Stimulated activated CD8-positive, alpha-beta memory T cell treated with anti-CD3 and anti-CD28 coated beads, Interleukin-15, amount 100 ng/mL, for 48 hours (primary cell): ENCODE data around the gene BET1.
A peak's percentile ranks its signal among the peaks of the same experiment; 100 is the strongest.
"Not testable (repeated sequence)": the region's sequence is repeated elsewhere in the genome, so short reads cannot be mapped to it uniquely, and the experiment has no call there.

ENCODE experiments used
- DNase-seq, 2 donors: peaks; one replicate each; pipeline ENCODE4 v3.0.0-alpha.2; 2020; ENCODE audit warnings: low read depth in 2 of 2

Gene BET1, protein sequence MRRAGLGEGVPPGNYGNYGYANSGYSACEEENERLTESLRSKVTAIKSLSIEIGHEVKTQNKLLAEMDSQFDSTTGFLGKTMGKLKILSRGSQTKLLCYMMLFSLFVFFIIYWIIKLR

DNA sequence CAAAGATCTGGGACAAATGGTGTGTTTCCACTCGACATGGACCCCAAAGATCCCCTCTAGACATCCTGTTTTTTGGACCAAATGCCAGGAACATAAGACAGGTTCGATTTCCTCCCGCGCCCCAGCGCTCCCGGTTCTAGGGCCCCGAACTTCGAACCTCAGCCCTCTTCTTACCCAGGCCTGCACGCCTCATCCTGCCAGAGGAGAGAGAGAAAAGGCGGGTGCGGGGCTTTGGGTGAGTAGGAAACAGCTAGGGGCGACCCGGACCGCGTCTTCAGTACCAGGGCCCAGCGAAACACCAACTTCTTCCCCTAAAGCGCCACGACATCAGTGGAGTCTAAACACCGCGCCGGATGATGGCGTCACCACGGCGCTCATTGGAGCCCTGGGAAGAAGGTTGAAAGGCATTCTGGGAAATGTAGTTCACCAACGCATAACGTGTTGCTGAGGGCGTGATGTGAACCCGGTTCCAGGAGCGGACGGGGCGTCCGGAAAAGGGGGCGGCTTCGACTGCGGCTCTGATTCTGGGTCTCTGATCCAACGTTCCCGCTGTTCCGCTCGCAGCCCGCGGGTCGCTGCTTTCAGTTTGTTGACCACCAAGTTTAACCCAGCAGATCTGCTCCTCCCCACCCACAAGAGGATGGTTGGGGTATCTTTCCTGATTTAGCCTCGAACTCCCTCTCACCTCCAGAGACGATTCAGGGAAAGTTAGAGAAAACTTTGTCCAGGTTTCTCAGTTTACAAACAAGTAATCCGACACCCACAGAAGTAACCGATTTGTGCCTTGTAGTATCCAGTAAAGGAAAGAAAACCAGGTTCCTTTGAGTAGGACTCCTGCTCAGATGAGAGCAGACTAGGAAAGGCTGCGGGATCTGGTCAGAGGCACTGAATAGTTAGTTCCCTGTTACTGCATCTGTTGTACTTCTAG is at the start of gene BET1:
Gene BET1 (minus strand): TSS at position 332 of the 928 bp plus-strand sequence. CDS start 139 bp downstream, at position 193.
- peak; percentile 80 to 88 for DNase-seq

DNA sequence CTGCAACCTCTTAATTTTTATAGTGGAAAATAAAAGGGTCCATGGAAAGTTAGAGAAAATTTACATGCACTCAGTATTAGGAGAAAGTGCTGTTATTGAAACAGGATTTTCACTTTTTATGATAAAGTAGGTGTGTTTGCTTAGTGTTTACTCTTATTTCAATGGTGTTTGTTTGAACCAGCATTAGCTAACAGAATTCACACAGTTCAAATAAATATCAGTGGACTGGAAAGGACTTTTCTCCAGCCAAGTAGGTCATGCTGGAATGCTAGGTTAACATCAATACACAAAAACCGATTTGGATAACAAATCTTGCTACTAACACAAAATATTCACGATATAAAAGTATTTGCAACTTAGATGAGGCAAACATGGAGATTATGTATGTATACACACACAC is 49.4 kb upstream of the BET1 start:
- no peak for DNase-seq

DNA sequence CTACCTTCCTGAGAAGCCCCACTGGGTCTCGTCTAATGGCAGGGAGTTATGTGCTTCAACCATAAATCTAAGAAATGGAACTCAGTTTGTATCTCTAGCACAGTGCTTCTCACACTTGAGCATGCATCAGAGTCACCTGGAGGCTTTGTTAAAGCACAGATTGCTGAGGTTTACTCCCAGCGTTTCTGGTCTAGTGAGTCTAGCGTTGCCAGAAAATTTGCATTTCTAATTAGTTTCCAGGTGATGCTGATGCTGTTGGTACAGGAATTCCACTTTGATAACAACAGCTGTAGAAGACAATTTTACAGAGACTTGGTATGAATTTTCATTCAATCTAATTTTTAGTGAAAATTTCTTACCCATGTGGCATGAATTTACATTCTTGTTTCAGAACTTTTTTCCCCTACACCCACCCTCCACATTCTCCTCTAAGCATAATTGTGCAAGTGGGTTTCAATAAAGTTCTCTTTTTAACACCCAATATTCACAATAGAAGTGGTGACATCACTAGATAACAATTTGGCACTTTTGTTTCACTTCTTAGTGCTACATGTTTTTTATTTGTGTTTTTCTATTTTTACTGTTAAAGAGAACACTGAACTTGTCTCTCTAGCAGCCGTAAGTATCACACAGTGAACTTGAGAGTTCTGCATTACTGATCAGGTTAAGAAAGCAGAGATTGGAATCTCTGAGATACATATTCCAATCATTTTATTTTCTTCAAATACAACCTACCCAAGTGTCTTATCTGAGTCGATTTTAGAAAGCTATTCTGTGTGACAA is 48.4 kb upstream of the BET1 start:
- no peak for DNase-seq

DNA sequence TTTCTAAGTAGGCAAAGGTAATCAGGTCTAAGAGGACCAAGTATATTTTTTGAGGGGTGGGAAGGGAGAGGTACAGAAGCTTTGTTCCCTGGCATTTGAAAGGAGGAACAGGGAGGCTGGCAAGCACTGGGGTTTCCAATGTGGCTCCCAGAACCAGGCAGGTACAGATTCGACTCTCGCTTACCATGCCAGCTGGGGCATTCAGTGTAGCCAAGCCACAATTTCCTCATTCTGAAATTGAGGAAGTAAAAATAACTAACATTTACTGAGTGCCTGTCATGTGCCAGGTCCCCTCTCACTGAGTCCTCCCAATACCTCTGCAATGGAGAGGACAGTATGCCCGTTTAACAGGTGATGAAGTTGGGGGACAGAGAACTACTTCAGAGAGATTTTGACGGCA is 45.9 kb upstream of the BET1 start:
- DNase-seq, result no peak

DNA sequence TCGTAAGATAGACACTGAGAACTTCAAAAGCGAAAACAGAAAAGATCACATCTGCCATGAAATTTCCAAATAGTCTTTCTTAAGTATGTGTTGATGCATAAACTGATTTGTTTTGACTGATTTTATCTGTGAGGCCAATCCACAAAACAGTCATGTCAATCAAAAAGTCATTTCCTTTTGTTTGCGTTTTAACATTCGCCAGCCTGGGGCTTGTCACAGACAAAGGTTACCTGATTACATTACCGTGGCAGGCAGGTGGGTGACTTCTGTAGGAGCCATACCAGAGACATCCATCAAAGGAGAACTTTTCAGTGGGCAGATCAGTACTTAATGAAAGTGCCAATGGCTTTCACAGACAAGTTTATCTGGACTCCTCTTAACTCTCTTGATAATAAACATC is 45.5 kb upstream of the BET1 start:
- no peak for DNase-seq

DNA sequence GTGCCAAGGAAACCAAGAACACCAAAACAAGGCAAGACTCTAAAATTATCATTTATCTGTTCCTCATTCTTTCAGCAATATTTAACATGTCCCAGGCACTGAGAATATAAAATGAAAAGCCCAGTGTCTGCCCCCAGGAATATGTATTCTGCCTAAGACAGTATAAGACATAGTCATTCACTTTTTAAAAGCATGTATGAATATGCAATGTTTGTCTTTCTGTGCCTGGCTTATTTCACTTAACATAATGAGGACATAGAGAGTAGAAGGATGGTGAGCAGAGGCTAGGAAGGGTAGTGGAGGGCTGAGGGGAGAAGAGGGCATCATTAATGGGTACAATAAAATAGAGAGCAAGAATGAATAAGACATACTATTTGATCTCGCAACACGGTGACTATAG is 44.6 kb upstream of the BET1 start:
- no peak for DNase-seq

DNA sequence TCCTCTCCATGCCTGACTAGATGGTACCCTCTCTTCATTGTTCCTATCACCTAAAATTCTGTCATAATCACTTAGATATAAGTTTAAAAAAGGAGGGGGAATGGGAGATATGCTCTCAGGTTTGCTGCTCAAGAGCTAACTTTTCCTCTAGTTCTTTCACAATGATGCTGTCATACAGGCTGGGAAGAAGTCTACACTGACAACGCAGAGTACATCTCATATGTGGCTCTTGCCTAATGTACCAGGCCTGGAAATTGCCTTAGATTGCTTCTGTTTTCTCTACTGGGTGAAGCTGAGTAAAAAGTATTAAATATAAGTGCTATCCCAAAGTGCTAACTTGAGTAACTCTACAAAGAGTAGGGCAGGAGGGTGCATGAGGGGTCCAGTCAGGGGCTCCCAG is 43.8 kb upstream of the BET1 start:
- DNase-seq, result no peak

DNA sequence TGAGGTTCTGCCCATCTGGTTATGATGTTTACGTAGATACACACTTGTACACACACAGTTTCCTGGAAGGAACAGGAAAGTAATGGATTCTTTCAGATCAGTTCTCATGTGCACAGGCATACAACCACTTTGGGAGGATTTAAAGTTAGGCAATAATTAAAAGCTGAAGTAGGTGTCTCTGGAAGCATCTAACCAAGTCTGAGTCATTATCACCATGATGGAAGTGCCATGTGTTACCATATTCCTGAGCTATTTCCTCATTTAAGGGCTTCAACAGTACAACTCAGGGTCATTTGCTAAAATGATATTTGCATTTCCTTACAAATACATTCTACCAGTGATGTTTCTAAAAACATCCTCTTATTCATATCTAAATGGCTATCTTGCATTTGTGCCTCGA is 41.4 kb upstream of the BET1 start:
- DNase-seq, result no peak

DNA sequence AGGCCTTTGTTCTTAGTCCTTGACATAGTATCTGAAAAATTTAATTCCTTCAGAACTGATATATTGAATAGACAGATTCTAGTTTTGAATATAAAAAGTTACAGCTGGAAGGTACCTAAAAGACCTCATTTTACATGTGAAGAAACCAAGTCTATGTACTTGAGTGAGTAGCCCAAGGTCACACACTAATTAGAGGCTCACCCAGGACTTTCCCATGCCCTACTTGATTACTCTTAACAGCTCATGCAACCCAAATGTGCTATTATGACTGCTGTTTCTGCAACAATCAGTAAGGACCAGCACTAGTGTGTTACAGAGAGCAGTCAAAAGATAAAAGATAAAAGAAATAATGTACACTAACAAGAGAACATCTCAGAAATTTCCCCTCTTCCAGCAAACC is 40.7 kb upstream of the BET1 start:
- no peak for DNase-seq

DNA sequence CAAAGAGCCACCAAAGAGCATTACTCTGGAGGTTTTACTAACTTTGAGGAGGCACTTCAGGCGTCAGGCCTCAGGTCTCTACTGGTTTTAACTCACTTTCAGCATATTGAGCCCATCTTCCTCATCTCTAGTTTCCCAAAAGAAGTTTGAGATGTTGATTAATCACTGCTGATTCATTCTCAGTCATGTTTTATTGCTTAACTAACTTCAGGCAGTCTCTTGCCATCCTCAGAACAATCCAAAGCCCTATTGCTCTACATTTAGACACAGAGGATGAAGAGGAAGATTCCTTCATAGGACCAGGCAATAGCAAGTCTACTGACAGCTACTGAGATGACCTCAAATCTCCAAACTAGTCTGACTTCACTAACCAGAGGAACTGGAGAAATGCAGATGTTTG is 39.1 kb upstream of the BET1 start:
- no peak for DNase-seq

DNA sequence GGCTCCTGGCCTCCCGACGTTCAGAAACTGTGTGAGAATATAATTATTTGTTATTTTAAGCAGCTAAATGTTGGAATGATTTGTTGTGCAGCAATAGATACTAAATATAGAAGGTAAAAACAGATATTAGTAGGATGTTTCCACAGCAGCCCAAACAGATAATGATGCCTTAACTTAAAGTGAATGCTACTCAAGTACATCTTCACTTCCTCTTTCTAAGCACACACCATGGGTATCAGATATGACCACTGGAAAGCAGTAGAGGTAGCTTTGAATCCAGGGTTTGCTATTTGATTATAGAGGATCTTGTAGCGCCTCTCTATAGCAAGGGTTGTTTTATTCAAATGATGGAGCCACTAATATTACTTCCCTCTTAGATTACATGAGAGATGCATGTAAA is 38.2 kb upstream of the BET1 start:
- no peak for DNase-seq

DNA sequence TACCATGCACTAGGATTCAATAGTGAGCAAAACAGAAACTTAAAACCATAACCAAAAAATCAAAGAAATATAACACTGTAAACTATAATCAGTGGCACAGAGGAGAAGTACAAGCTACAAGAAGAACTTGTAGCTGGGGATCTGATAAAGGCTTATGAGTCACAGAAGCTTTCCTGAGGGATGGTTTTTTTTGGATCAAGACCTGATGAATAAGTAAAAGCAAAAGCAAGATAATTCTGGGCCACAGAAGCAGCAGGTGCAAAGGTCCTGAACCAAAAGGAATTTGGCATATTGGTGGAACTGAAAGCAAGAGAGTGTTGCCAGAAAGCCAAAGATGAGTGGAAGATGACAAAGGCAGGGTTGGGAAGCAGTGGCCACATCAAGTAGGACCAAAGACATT is 37.4 kb upstream of the BET1 start:
- no peak for DNase-seq

DNA sequence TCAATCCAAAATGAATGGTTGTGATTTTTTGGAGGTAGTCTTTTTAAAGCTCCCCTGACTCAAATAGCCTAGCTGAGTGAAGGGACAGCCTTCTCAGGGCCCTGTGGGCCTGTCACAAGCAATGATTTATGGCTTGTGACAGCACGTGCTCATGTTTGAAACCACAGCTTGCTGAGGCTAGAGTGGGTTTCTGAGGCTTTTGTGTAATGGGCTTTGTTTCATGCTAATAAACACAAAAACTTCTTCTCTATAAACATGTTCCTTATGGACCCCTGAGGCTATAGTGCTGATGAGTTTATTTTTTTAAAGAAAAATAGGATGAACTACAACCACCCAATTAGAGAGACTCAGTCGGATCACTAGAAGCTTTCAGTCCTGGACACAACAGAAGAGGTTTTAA is 36.1 kb upstream of the BET1 start:
- DNase-seq, result no peak

DNA sequence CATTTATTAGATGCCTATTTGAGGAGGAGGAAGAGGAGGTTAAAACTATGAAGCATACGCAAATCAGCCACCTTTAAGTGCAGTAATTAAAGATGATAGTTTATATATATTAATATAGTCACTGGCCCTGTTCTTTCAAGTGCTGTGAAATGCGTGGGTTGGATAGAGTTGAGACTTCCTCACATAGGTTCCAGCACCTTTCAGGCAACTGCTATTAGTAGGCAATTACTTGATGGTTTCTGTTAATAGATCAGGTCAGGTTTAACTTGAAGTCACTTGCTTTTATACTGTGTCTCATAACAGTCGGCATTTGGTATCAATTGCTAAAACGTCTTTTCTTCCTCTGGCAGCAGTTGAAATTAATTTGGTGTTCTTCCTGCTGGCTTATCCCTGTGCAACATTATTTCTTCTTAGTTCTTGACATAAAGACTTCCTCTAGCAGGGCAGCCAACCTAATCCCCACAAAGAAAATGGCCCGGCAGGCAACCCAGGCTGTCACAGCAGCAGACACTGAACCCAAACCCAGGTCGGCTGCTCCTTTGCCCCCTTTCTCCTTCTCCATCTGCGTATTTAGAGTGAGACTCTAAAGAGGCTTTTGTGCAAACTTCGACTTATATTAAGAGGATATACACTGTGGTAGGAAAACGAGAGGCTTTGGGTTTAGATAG is 35.3 kb upstream of the BET1 start:
- no peak for DNase-seq

DNA sequence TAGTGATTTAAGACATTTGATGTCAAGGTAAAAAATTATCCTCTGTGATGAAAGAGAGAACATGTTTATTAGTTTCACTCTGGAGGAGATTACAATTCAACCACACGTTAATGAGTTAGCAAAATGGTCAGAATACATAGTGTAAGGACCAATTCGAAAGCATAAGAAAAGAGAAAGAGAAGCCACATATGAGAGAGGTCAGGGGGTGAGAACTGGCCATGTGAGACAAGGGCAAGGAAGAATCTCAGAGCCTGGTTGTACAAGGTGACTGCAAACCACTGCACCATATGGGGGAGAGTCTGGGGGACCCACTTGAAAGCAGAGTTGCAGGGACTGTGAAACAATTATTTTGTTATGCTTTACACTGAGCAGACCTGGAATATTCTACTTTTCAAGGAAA is 27.7 kb upstream of the BET1 start:
- no peak for DNase-seq

DNA sequence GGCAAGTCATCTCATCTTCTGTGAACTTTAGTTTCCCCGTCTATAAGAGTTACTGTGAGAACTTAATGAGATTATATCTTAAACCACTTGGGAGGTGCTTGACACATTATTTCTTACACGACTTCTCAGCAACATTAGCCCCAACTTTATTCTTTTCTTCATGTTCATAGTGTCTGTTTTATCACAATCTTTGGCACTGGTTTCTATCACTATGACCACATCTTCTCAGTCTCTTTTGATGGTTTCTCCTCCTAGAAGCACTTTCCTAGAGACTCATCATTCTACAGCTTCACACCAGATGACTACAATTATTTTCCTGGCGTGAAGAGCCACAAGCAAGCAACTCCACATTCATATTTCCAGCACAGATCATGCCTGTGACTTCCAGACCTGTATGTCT is 26.5 kb upstream of the BET1 start:
- DNase-seq, result no peak

DNA sequence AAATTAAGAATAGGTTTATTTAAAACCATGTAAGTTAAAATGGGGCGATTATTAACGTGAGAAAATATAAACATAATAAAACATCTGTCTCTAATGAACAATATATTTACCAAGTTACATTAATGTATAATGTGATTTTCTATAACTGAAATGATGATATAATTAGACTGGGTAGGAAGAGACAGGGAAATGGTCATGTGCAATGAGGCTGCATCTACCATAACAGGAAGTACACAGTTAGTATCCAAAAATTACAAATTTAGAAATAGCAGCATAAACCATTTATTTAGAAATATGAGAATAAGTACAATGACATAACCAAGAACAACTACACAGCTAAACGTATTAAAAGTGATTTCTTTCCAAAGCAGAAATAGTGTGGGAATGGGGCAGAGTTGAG is 25.8 kb upstream of the BET1 start:
- DNase-seq, result no peak

DNA sequence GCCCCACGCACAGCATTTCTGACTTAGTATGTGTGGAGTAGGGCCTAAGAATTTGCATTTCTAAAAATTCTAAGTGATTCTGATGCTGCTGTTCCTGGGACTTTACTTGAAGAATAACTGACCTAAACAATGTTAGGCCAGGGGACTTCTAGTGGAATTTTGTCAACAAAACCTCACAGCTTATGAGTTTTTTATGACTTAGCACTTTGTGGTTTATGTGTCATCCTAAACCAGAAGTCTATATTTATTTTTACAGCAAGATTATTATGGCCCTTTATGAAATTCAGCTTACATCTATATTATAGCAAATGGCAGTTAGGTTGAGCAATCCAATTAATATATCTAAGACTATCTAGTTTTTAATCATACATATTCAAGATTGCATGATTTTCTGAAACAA is 24.6 kb upstream of the BET1 start:
- DNase-seq, result no peak

DNA sequence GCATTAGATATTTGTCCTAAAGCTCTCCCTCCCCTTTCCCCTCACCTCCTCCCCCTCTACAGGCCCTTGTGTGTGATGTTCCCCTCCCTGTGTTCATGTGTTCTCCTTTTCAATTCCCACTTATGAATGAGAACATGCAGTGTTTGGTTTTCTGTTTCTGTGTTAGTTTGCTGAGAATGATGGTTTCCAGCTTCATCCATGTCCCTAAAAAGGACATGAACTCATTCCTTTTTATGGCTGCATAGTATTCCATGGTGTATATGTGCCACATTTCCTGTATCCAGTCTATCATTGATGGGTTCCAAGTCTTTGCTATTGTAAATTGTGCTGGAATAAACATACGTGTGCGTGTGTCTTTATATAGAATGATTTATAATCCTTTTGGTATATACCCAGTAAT is 22.5 kb upstream of the BET1 start:
- DNase-seq, result not testable (repeated sequence)

DNA sequence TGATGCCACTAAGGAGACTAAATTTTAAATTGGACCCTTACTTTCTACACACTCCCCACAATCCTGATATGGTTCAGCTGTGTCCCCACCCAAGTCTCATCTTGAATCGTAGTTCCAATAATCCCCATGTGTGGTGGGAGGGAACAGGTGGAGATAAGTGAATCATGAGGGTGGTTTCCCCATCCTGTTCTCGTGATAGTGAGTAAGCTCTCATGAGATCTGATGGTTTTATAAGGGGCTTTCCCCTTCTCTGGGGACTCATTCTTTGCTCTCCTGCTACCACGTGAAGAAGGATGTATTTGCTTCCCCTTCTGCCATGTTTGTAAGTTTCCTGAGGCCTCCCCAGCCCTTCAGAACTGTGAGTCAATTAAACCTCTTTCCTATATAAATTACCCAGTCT is 18.4 kb upstream of the BET1 start:
- no peak for DNase-seq

DNA sequence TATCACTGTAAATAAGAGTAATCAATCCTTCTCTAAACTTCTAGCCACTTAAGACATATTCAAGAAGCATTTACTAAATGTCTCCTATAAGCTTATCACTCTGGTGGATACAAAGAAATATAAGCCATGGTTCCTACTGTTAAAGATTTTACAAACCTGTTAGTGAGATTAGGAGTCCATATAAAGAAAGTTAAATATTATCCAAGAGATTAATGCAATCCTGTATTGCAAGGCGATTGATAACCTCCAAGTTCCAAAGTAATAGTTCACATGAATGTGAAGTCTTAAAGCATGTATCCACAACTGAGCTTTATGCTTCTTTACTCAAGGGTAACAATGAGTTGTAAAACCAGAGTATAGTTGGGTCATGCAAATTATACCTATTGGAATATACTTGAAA is 12.6 kb upstream of the BET1 start:
- no peak for DNase-seq

DNA sequence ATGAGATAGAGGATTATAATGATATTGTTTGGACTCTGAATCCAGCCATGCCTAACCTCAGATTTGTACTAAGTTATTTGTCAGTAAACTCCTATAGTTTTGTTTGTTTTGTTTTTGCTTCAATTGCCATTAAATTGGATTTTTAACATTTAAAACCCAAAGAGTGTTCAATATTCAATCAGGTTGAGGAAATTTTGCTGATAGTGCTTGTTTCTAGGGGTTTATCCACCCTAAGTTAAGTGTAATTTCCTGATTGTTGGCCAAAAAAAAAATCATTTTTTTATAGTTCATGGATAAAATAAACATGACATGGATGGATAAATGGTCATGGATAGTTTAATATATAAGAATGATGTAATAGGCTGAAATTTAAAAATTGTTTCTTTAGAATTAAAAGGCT is 11.4 kb upstream of the BET1 start:
- DNase-seq, result no peak
